Midbrain (tissue), 1 donor: ENCODE results near the gene NONO.
"Not testable (repeated sequence)": the region's sequence is repeated elsewhere in the genome, so short reads cannot be mapped to it uniquely, and the experiment has no call there.

ENCODE experiments used
- DNase-seq: peaks from one replicate; lab custom pipeline; 2025; lab: John Stamatoyannopoulos, UW

NONO gene

GRCh38 chrX:71291381-71291780 is 7.9 kb downstream of the NONO start:
- DNase-seq, result no peak

DNA sequence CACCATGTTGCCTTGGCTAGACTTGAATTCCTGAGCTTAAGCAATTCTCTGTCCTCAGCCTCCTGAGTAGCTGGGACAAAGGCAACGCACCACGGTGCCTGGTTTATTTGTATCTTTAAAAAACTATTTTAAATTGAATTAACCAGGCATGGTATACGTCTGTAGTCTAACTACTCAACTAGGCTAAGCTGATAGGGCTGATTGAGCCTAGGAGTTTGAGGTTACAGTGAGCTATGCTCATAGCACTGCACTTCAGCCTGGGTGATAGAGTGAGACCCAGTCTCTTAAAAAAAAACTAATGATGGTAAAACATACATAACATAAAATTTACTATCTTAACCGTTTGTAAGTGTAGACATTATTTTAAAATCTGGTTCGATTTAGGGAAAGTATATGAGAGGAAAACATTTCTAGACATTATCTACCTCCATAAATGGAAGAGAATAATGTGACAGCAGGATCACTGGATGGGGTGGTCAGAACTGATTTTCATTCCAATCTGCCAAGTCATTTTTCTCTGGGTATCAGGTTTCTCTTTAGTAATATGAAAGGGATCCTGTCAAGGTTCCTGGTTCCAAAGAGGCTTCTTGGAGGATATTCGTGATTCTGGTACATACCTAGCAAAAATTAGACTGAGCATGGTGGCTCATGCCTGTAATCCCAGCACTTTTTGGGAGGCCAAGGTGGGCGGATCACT is 9.4 kb downstream of the NONO start:
- DNase-seq, result no peak

DNA sequence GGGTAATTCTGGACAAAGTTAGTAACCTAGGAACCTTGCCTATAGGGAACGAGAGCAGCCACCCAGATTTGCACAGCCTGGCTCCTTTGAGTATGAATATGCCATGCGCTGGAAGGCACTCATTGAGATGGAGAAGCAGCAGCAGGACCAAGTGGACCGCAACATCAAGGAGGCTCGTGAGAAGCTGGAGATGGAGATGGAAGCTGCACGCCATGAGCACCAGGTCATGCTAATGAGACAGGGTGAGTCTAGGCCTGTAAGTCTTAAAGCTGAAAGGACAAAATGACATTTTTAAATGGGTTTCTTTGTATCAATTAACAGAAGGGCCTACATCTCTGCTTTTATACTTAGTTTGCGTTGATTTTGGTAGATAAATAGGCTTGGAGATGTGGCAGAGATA is 13.4 kb downstream of the NONO start:
- DNase-seq, result no peak

- no peak for DNase-seq
Measured at GRCh38 chrX:71298119-71298518, 14.7 kb downstream of the NONO start.

GRCh38 chrX:71300064-71300463 is 16.6 kb downstream of the NONO start:
- DNase-seq, result not testable (repeated sequence)

GRCh38 chrX:71300495-71300894 is 17.1 kb downstream of the NONO start:
- DNase-seq, result not testable (repeated sequence)

DNA sequence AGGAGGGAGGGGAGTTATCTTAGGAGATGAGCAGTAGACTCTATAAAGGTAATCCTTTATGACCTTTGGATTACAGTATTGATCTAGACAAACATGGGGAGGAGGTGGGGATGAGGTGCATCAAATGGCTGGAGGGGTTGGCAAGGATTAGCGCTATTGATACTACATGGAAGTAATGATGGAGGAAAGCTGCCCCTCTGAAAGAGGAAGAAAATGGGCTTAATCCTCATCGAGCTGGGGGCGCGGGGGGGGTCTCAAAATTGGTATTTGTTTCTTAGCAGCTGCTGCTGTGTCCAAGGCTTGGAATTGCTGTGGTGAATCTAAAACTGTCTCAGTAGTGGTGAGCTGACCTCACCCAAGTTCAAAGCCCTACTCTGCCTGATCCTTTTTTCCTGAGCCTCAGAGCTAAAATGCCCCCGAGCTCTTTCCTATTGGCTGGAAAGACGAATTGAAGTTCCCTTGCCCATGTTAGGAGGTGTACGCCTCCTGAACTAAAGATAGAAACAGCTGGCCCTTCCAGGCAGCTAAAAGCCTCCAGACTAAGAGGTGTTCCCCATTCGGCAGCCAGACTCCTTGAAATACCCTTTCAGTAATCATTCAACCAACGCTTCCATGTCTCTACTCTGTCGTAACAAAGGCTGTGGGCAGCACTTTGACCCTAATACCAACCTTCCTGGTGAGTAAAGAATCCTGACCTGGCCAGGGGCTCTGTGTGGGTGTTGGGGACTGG is 17.9 kb downstream of the NONO start, which contains the start of gene ITGB1BP2:
Gene ITGB1BP2 (plus strand): TSS at position 556 of the 730 bp plus-strand sequence. CDS start 57 bp downstream, at position 613.
- DNase-seq, result no peak

DNA sequence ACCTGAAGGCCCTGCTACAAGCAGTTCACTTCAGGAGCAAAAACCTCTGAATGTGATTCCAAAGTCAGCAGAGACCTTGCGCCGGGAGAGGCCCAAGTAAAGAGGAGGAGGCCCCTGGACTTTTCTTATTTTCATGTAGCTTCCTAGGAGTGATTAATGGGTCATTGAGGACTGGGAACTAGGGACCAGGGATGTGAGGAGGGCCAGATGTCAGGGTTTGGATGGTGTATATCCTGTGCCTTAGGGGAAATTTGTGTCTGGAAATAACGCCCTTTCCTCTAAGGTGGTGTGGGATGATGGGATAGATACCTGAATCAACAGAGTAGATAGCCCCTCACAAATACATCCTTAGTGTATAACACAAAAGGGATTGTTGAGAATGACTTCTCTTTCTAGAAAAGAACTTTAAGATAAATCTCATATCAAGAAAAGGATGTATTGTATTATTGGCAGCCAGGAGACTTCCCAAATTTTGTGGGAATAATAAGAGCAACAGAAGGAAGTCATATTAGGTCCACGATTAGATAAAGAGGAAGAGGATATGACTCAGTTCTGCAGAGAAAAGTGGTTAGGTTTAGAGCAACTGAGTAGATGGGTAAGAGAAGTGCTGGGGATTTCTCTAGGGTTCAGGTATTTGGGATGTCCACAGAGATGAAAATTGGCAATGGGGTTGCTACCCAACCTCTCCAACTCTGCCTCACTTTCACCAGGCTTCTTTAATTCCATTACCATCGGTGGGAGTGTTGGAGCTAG is 19.2 kb downstream of the NONO start:
- no peak for DNase-seq

- DNase-seq, result no peak
Measured at GRCh38 chrX:71304561-71304960, 21.1 kb downstream of the NONO start.

DNA sequence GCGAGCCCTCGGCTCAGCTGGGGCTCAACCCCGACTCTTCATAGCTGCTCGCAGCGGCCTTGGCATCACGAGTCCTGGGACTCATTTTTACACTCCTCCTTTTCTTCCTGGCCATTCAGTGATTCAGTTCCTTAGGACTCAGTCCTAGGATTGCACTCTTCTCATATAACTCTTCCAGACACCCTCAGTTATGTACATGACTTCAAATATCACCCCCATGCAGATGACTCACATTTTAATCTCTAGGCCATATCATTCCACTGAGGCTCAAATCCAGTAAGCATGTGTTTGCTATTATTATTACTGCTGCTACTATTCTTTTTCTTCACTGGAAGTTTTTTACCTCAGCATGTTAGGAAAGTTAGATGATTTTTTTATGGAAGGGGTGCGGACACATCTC is 32.5 kb downstream of the NONO start:
- DNase-seq, result no peak

DNA sequence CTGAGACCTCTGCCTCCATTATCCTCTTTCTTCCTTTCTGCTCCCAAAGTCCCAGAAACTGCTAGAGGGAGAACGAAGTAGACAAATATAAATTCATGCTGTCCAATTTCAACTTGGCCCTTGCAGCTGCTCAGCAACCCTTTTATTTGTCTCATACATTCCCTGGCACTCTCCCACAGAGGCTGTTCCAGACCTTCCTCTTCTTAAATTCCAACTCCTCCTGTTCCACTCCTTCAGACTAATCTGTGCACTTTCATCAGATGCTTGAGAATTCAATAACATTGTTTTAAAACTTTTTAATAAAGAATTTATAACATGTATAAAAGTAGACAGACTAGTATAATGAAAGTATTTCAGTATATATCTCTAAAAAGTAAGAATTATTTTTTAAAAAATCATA is 33.5 kb downstream of the NONO start:
- DNase-seq, result not testable (repeated sequence)

DNA sequence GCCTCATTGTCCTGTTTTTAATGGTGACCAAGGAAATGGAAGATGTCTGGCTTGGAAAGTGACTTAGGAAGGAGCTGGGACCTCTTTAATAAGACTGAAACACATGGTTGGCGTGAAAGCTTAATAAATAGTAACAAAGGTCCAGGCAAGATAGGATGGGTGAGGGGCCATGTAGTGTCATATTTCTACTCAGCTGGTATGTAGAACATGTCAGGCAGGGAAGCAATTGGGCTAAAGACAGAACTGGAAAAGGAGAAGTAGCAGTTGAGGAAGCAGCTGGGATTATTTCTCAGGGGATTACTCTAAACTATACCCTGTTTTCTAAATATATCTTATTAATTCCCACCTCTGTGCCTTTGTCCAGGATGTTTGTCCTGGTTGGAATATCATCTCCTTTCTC is 36.7 kb downstream of the NONO start:
- DNase-seq, result no peak

DNA sequence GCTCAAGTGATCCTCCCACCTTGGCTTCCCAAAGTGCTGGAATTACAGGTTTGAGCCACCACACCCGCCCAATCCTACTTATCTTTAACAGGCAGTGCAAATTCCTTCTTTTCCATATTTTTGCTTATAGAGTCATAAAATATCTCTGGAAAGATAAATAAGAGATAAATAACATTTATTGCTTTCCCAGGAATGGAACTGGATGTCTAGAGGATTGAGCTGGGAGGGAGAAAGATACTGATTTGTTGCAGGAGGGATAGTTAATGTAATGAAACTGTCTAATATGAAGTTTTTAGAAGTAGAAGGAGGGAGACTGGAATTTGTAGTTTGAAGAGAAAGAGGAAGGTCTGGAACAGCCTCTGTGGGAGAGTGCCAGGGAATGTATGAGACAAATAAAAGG is 38.3 kb downstream of the NONO start:
- no peak for DNase-seq

GRCh38 chrX:71324452-71324851 is 41.0 kb downstream of the NONO start:
- DNase-seq, result not testable (repeated sequence)

GRCh38 chrX:71326394-71326793 is 43.0 kb downstream of the NONO start:
- no peak for DNase-seq

GRCh38 chrX:71349151-71349665 is 65.8 kb downstream of the NONO start:
- DNase-seq, result not testable (repeated sequence)

DNA sequence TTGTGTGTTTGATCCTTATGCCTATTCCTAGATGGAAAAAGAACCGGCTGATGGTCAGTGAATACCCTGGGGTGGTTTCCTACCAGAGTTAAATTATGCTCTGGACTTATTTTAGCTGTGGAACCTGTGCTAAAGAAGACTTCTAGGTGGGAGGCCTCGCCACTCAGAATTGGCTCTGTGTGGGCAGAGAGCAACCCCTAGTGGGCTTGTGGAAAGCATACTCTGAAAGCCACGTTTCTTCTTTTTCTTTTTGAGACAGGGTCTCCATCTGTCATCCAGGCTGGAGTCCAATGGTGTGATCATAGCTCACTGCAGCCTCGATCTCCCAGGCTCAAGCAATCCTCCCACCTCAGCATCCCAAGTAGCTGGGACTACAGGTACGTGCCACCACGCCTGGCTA is 66.4 kb downstream of the NONO start:
- not testable (repeated sequence) for DNase-seq
